CD14-positive monocyte (primary cell): ENCODE measurements around the gene KIF3B. TPM values are rescaled to one million over a fixed set of nuclear protein-coding genes. Genes with fewer than 3 reads are reported as not detected.

Experiments
- DNase-seq, 3 donors: peaks; one replicate each; pipeline ENCODE4 v3.0.0-alpha.2; 2011 to 2022
- H2AFZ ChIP-seq: 2 replicates; pipeline ENCODE4 v1.6.0; 2012; ENCODE audit warnings: mild to moderate bottlenecking, low read depth, low read length, inconsistent platforms; ENCODE audit not compliant: insufficient read depth, poor library complexity, severe bottlenecking
- H3K27ac ChIP-seq, 2 donors: 1 replicate in 1 of 2; 2 replicates in 1 of 2; pipeline ENCODE4 v1.5.1; 2012 to 2013; ENCODE audit warnings: low read length in 2 of 2, control low read depth in 1 of 2, inconsistent platforms in 1 of 2, low read depth in 1 of 2, mild to moderate bottlenecking in 1 of 2
- H3K27me3 ChIP-seq, 2 donors: one replicate each; pipeline versions ENCODE4 v1.6.0 to v1.6.1; 2011 to 2013; ENCODE audit warnings: low read length in 2 of 2; ENCODE audit not compliant: control insufficient read depth in 2 of 2, insufficient read depth in 2 of 2
- H3K36me3 ChIP-seq, 2 donors: replicated peaks in 1 of 2; 1 replicate in 1 of 2; 2 replicates in 1 of 2; pipeline versions ENCODE4 v1.5.1 to v1.6.1; 2012 to 2013; ENCODE audit warnings: low read length in 2 of 2, control low read depth in 1 of 2, inconsistent platforms in 1 of 2, mild to moderate bottlenecking in 1 of 2; ENCODE audit not compliant: insufficient read depth in 2 of 2, control insufficient read depth in 1 of 2
- H3K4me1 ChIP-seq, 2 donors: 1 replicate in 1 of 2; 2 replicates in 1 of 2; pipeline versions ENCODE4 v1.5.1 to v1.6.1; 2012 to 2013; ENCODE audit warnings: low read length in 2 of 2, control low read depth in 1 of 2, inconsistent platforms in 1 of 2, mild to moderate bottlenecking in 1 of 2, moderate library complexity in 1 of 2; ENCODE audit not compliant: insufficient read depth in 2 of 2, control insufficient read depth in 1 of 2
- H3K4me2 ChIP-seq: replicated peaks from 2 replicates; pipeline ENCODE3; 2012; ENCODE audit warnings: low read length, moderate library complexity, mild to moderate bottlenecking; ENCODE audit not compliant: poor library complexity, severe bottlenecking; ENCODE audit errors: extremely low read depth
- H3K4me3 ChIP-seq, 3 experiments: fragments of 200-600 bp in 1 of 3; sonication (generic) in 1 of 3; replicated peaks in 1 of 3; 1 replicate in 2 of 3; 2 replicates in 1 of 3; pipeline ENCODE4 v1.5.1; 2011 to 2013; ENCODE audit warnings: low read length in 3 of 3, mild to moderate bottlenecking in 3 of 3, control low read depth in 2 of 3, low read depth in 2 of 3, inconsistent platforms in 1 of 3, moderate library complexity in 1 of 3
- H3K79me2 ChIP-seq: 2 replicates; pipeline ENCODE4 v1.6.0; 2012; ENCODE audit warnings: mild to moderate bottlenecking, control low read depth, inconsistent platforms, low read length, moderate library complexity; ENCODE audit not compliant: insufficient read depth
- H3K9ac ChIP-seq: 2 replicates; pipeline ENCODE4 v1.6.0; 2017; ENCODE audit warnings: low read length, mild to moderate bottlenecking; ENCODE audit not compliant: insufficient read depth, poor library complexity, severe bottlenecking
- H3K9me3 ChIP-seq, 2 donors: replicated peaks in 1 of 2; 1 replicate in 1 of 2; 2 replicates in 1 of 2; pipeline versions ENCODE4 v1.5.1 to v1.6.1; 2012 to 2013; ENCODE audit warnings: low read length in 2 of 2, control low read depth in 1 of 2; ENCODE audit not compliant: control insufficient read depth in 1 of 2, insufficient read depth in 1 of 2
- H4K20me1 ChIP-seq: 2 replicates; pipeline ENCODE4 v1.6.0; 2012; ENCODE audit warnings: mild to moderate bottlenecking, low read length, control low read depth, moderate library complexity; ENCODE audit not compliant: insufficient read depth
- H3K27ac Mint-ChIP-seq, 7 donors: one replicate each; pipeline ENCODE4 v1.8.0; 2020; ENCODE audit warnings: mild to moderate bottlenecking in 7 of 7, mixed read lengths in 7 of 7, moderate library complexity in 6 of 7, inconsistent platforms in 2 of 7
- H3K27me3 Mint-ChIP-seq, 3 donors: one replicate each; pipeline ENCODE4 v1.8.0; 2021 to 2022; ENCODE audit warnings: low read depth in 3 of 3, mild to moderate bottlenecking in 3 of 3, mixed read lengths in 3 of 3, moderate library complexity in 3 of 3, inconsistent platforms in 1 of 3
- H3K36me3 Mint-ChIP-seq, 2 donors: one replicate each; pipeline ENCODE4 v1.8.0; 2020; ENCODE audit warnings: mixed read lengths in 2 of 2, inconsistent platforms in 1 of 2, mild to moderate bottlenecking in 1 of 2
- H3K4me1 Mint-ChIP-seq: one replicate; pipeline ENCODE4 v1.8.0; 2020; ENCODE audit warnings: mild to moderate bottlenecking, mixed read lengths
- H3K4me3 Mint-ChIP-seq, 2 donors: one replicate each; pipeline ENCODE4 v1.8.0; 2020; ENCODE audit warnings: mild to moderate bottlenecking in 2 of 2, mixed read lengths in 2 of 2, moderate library complexity in 1 of 2
- H3K9me3 Mint-ChIP-seq, 7 donors: one replicate each; pipeline ENCODE4 v1.8.0; 2020 to 2022; ENCODE audit warnings: mixed read lengths in 7 of 7, mild to moderate bottlenecking in 6 of 7, moderate library complexity in 6 of 7, inconsistent platforms in 2 of 7
- WGBS: methylation state at CpG from one replicate; pipeline ENCODE4 v1.1.5; 2013; ENCODE audit warnings: missing lambda C conversion rate; ENCODE audit not compliant: insufficient coverage; 5-methylcytosine and 5-hydroxymethylcytosine counted together
- intact Hi-C, 2 donors: fragments of 100-400 bp; cut with micrococcal nuclease; formaldehyde crosslinking; loops; one replicate each; pipeline versions ENCODE4 v1.15.0 to v1.15.1; 2023
- polyA minus RNA-seq: library from RNA; depleted of rRNA, polyadenylated mRNA; stranded (reverse); fragments of >200 nt; gene quantifications from 2 replicates; pipeline ENCODE4 v1.2.3, GENCODE V29; 2012
- polyA plus RNA-seq, 3 donors: library from polyadenylated mRNA; depleted of rRNA in 1 of 3; unstranded in 2 of 3; stranded (reverse) in 1 of 3; fragments of 300-500 nt in 2 of 3; fragments of >200 nt in 1 of 3; fragmentation: Illumina TruSeq in 2 of 3; gene quantifications; 1 replicate in 2 of 3; 2 replicates in 1 of 3; pipeline ENCODE4 v1.2.3, GENCODE V29; 2012 to 2021
- total RNA-seq, 12 experiments: library from RNA in 1 of 12; stranded (reverse) in 1 of 12; fragments of 120-200 nt in 1 of 12; gene quantifications; one replicate each; pipeline ENCODE4 v1.2.4 and lab custom pipeline; 2013 to 2026; ENCODE audit warnings: mixed read lengths in 6 of 12, inconsistent platforms in 1 of 12
- TF ChIP-seq, protein P1 (sequence below): fragments of 200-600 bp; IDR thresholded peaks from one replicate; pipeline ENCODE4 v1.8.0; 2022; ENCODE audit warnings: antibody characterized with exemption, mild to moderate bottlenecking

The KIF3B gene
- 11.9 TPM for total RNA-seq (2013)
- polyA plus RNA-seq (1 to 10 TPM; 1.5 to 7.5 (median 3.4) TPM), polyA minus RNA-seq (2.9 and 5.3 TPM in 2 replicates), total RNA-seq (lab: John Stamatoyannopoulos, UW) (14.3 to 37.0 (median 26.3) reads per million in 11 experiments)

- Histone ChIP-seq H3K27ac (peak within 1 kb of the TSS; percentile 33 to 78), H3K27me3 (no peaks in the 10 kb centered on the region), H3K79me2 (peaks cover 40% of the 10 kb centered on the region), H3K4me2 (peak within 1 kb of the TSS; percentile 96), H3K9me3 (no peaks in the 10 kb centered on the region), H2AFZ (peak within 1 kb of the TSS; percentile 93), H4K20me1 (peaks cover 9% of the 10 kb centered on the region), H3K4me1 (peaks cover 24 to 35% of the 10 kb centered on the region in 2 donors), H3K9ac (peak within 1 kb of the TSS; percentile 77), H3K36me3 (peaks cover 0 to 19% of the 10 kb centered on the region in 2 donors), H3K4me3 (peak within 1 kb of the TSS; percentile 76 to 89 (median 88))
- Mint-ChIP-seq H3K4me1 (peaks cover 30% of the 10 kb centered on the region), H3K4me3 (peak within 1 kb of the TSS; percentile 81 to 88), H3K27ac (peak within 1 kb of the TSS; percentile 46 to 88 (median 76)), H3K36me3 (peaks cover 8 to 19% of the 10 kb centered on the region in 2 donors), H3K27me3 (peaks cover 0 to 2% (median 0%) of the 10 kb centered on the region in 3 donors), H3K9me3 (peaks cover 0 to 4% (median 0%) of the 10 kb centered on the region in 7 donors)
- TF ChIP-seq, protein P1, sequence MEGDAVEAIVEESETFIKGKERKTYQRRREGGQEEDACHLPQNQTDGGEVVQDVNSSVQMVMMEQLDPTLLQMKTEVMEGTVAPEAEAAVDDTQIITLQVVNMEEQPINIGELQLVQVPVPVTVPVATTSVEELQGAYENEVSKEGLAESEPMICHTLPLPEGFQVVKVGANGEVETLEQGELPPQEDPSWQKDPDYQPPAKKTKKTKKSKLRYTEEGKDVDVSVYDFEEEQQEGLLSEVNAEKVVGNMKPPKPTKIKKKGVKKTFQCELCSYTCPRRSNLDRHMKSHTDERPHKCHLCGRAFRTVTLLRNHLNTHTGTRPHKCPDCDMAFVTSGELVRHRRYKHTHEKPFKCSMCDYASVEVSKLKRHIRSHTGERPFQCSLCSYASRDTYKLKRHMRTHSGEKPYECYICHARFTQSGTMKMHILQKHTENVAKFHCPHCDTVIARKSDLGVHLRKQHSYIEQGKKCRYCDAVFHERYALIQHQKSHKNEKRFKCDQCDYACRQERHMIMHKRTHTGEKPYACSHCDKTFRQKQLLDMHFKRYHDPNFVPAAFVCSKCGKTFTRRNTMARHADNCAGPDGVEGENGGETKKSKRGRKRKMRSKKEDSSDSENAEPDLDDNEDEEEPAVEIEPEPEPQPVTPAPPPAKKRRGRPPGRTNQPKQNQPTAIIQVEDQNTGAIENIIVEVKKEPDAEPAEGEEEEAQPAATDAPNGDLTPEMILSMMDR, result no peak
- intact Hi-C loops, result no loop called here
- DNase-seq, result peak; percentile 81 to 89 (median 86)
- WGBS, result 1% methylated on average over 56 of the region's 62 CpGs
These were observed at the start of gene KIF3B for GRCh38 chr20:32277361-32278198. Gene KIF3B (plus strand): TSS chr20:32277651. CDS start chr20:32309778, 32,127 bp downstream.
